Measurements from ENCODE around the gene PKD2L2. TPM values are rescaled to one million over a fixed set of nuclear protein-coding genes. Genes with fewer than 3 reads are reported as not detected.

The PKD2L2 gene
- not detected for total RNA-seq

GRCh38 chr5:137888863-137889759, at the start of gene PKD2L2:
TSS of gene PKD2L2 (plus strand) at chr5:137889457. CDS start at chr5:137889492, 35 bp downstream.

GRCh38 chr5:137867664-137868063, 21.6 kb upstream of the PKD2L2 start, which contains the start of gene MYOT:
TSS of gene MYOT (plus strand) at chr5:137867860. CDS start at chr5:137870652, 2,792 bp downstream.

Other genes starting within 250 kb of the PKD2L2 start
- 23.7 TPM for gene KLHL3, start 153.4 kb upstream of the PKD2L2 start, total RNA-seq
- gene HNRNPA0, start 135.1 kb upstream of the PKD2L2 start, total RNA-seq: 41.6 TPM
- gene MYOT, start 21.6 kb upstream of the PKD2L2 start, total RNA-seq: 15.9 TPM
- 88.6 TPM for gene FAM13B, start 143.6 kb downstream of the PKD2L2 start, total RNA-seq
- not detected for gene WNT8A, start 194.6 kb downstream of the PKD2L2 start, total RNA-seq
- gene NME5, start 250.0 kb downstream of the PKD2L2 start, total RNA-seq: 5.6 TPM

All from camera-type eye (tissue), 1 donor.